HFFc6 (cell line): ENCODE data around the gene RAB11FIP3. TPM values are rescaled to one million over a fixed set of nuclear protein-coding genes. Genes with fewer than 3 reads are reported as not detected.

ENCODE experiments used
- DNase-seq: peaks from one replicate; pipeline ENCODE4 v3.0.0-alpha.2; 2018
- H3K27ac Mint-ChIP-seq: 2 replicates; pipeline ENCODE4 v1.8.0; 2020; ENCODE audit warnings: mild to moderate bottlenecking, mixed read lengths
- H3K27me3 Mint-ChIP-seq: 2 replicates; pipeline ENCODE4 v1.8.0; 2021; ENCODE audit warnings: mild to moderate bottlenecking, moderate library complexity, mixed read lengths; ENCODE audit not compliant: insufficient read depth
- H3K36me3 Mint-ChIP-seq: 2 replicates; pipeline ENCODE4 v1.8.0; 2021; ENCODE audit warnings: low read depth, mixed read lengths
- H3K4me1 Mint-ChIP-seq: 2 replicates; pipeline ENCODE4 v1.8.0; 2020; ENCODE audit warnings: low read depth, mixed read lengths
- H3K4me3 Mint-ChIP-seq: 2 replicates; pipeline ENCODE4 v1.8.0; 2020; ENCODE audit warnings: mild to moderate bottlenecking, moderate library complexity, mixed read lengths
- H3K9me3 Mint-ChIP-seq: 2 replicates; pipeline ENCODE4 v1.8.0; 2020; ENCODE audit warnings: mild to moderate bottlenecking, mixed read lengths
- CTCF ChIP-seq: fragments of 200-600 bp; sonication (generic); IDR thresholded peaks from 2 replicates; pipeline ENCODE4 v1.5.0; 2021; ENCODE audit warnings: antibody characterized with exemption, mild to moderate bottlenecking
- total RNA-seq, 6 experiments: library from RNA; stranded (reverse); fragmentation: NEBNext Ultra II Directional; extraction: Animal tissue kit (Norgen Biotek cat#: 25700); gene quantifications; 2 replicates in 1 of 6; 3 replicates in 5 of 6; pipeline ENCODE4 v1.2.3, GENCODE V29; 2021

Gene RAB11FIP3
- total RNA-seq, 6 experiments from 2014 or later: 30.3 to 36.9 (median 33.9) TPM

GRCh38 chr16:496097-496886, 70.8 kb downstream of the RAB11FIP3 start:
- DNase-seq: no peak
- H3K36me3 Mint-ChIP-seq: no peaks in the 10 kb centered on the region
- H3K4me3 Mint-ChIP-seq: no peak overlapping the region
- no peak for TF ChIP-seq CTCF
- H3K27me3 Mint-ChIP-seq: peaks cover 4% of the 10 kb centered on the region
- no peaks in the 10 kb centered on the region for H3K9me3 Mint-ChIP-seq
- no peaks in the 10 kb centered on the region for H3K4me1 Mint-ChIP-seq
- no peak overlapping the region for H3K27ac Mint-ChIP-seq

GRCh38 chr16:497258-497657, 71.8 kb downstream of the RAB11FIP3 start:
- Mint-ChIP-seq H3K27ac (no peak overlapping the region), H3K27me3 (no peaks in the 10 kb centered on the region; the same call in 1 of the 2 replicates), H3K4me3 (no peak overlapping the region), H3K9me3 (no peaks in the 10 kb centered on the region), H3K4me1 (no peaks in the 10 kb centered on the region), H3K36me3 (no peaks in the 10 kb centered on the region)
- TF ChIP-seq CTCF: no peak
- no peak for DNase-seq

GRCh38 chr16:499924-500323, 74.5 kb downstream of the RAB11FIP3 start:
- no peak for DNase-seq
- no peaks in the 10 kb centered on the region for H3K9me3 Mint-ChIP-seq
- no peaks in the 10 kb centered on the region for H3K4me1 Mint-ChIP-seq
- H3K4me3 Mint-ChIP-seq: no peak overlapping the region
- H3K36me3 Mint-ChIP-seq: no peaks in the 10 kb centered on the region
- no peaks in the 10 kb centered on the region; the same call in 1 of the 2 replicates for H3K27me3 Mint-ChIP-seq
- no peak overlapping the region for H3K27ac Mint-ChIP-seq
- TF ChIP-seq CTCF: no peak

GRCh38 chr16:500709-501108, 75.3 kb downstream of the RAB11FIP3 start:
- Mint-ChIP-seq H3K9me3 (no peaks in the 10 kb centered on the region), H3K4me3 (no peak overlapping the region), H3K27ac (no peak overlapping the region), H3K27me3 (no peaks in the 10 kb centered on the region; the same call in 1 of the 2 replicates), H3K36me3 (no peaks in the 10 kb centered on the region), H3K4me1 (no peaks in the 10 kb centered on the region)
- DNase-seq: no peak
- no peak for TF ChIP-seq CTCF

- Mint-ChIP-seq H3K36me3 (no peaks in the 10 kb centered on the region), H3K27ac (no peak overlapping the region), H3K4me1 (no peaks in the 10 kb centered on the region), H3K27me3 (no peaks in the 10 kb centered on the region; the same call in 1 of the 2 replicates), H3K9me3 (no peaks in the 10 kb centered on the region), H3K4me3 (no peak overlapping the region)
- TF ChIP-seq CTCF: no peak
- no peak for DNase-seq
These were observed 76.9 kb downstream of the RAB11FIP3 start for GRCh38 chr16:502179-502943.
